ENCODE measurements around the gene SLC23A1. TPM values are rescaled to one million over a fixed set of nuclear protein-coding genes. Genes with fewer than 3 reads are reported as not detected.
"Not testable (repeated sequence)": the region's sequence is repeated elsewhere in the genome, so short reads cannot be mapped to it uniquely, and the experiment has no call there.

The SLC23A1 gene
- polyA plus RNA-seq (ENCODE audit: insufficient read length in 10 of 10) = under 1 TPM; 0.09 to 0.69 (median 0.31) TPM
- long read RNA-seq, donor 1 = 0 reads
- long read RNA-seq, donor 2 = 0 reads
- long read RNA-seq, donor 3 = 0 reads
- long read RNA-seq, donor 4 = 0 reads
- long read RNA-seq, donor 5, partial matches to known transcripts = 0 of 1 reads
- long read RNA-seq, donor 5, other reads (novel, unspliced or antisense) = 0 of 1 reads
- long read RNA-seq, donor 6 = 0 reads
- long read RNA-seq, donor 7 = 0 reads
- long read RNA-seq, donor 8 = 0 reads
- long read RNA-seq, donor 9 = 0 reads

- DNase-seq = no peak
Measured at GRCh38 chr5:139383275-139383992, at the start of gene SLC23A1. Gene SLC23A1, minus strand, starts transcription at chr5:139383297. Its CDS starts 44 bp downstream, at chr5:139383253.

GRCh38 chr5:139431706-139432105, 48.6 kb upstream of the SLC23A1 start:
- DNase-seq = no peak

GRCh38 chr5:139430015-139430414, 46.9 kb upstream of the SLC23A1 start:
- no peak for DNase-seq

GRCh38 chr5:139426203-139426885, 43.2 kb upstream of the SLC23A1 start:
- DNase-seq = no peak

- DNase-seq = no peak
Measured at GRCh38 chr5:139425497-139425896, 42.4 kb upstream of the SLC23A1 start.

DNA sequence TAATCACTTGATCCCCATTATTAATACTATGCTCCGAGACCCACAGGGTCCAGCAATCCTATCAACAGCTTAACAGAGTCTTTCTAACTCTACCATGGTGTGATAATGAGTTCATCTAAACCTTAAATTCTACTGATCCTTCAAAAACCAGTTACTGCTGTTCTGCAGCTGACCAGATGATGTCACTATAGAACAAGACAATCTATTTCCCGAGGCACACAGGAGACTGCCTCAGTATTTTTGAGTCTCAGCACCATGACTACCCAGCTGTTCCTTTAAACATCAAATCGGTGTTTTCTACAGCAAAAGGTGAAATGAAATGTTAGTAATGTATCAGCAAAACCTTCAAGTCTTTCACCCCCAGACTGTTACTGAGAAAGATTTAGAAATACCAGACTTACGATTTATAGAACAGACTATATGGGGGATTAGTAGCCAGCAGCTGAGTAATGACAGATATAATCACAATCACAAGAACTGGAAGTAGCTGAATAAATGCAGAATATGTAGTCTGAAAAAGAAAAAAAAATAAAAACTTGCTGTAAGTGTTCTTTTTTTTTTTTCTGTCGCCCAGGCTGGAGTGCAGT, 39.3 kb upstream of the SLC23A1 start:
- peak; percentile 68 to 86 (median 75) for DNase-seq

DNA sequence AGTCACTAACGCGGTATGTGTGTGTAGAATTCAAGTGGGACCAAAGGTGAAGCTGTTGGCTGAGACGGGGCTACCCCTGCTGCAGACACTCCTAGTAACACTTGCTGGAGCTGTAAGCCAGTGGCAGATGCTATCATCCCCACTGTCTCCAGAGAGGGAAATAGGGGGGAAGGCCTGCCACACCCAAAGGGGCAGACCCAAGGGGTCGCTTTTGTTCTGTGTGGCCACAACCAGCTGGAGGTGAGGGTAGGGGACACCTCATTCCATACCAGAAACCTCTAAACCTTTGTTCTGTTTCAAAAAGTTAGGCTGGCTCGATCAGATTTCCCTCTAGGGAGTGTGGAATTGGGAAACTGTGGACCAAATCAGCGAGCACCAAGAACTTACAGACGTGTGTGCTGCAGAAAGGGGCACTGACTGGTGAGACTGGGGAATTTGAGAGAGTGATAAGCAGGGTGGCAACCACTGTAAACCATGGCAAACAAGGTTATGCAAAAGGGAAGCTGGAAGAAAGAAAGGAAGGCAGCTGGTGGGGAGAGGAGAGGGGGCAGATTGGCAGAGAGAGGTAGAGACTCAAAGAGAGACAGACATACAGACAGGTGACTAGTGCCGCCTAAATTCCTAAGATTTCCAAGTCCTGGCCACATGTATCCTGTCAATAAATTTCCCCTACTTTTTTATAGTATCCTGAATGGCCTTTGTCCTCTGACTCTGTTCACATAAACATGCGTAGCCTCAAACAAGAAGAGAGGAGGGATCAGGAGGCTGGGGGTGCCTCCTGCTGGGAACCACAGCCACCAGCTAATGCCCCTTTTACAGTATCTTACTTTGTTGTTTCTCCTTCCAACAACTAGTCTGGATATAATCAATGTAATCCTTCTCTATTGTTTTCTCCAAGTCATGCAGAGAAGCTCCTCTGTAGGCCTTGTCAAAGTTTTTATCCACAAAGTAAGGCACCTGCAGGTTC, 36.4 kb upstream of the SLC23A1 start:
- no peak for DNase-seq

GRCh38 chr5:139418793-139419192, 35.7 kb upstream of the SLC23A1 start:
- no peak for DNase-seq

- DNase-seq = peak in 2 of 3 donors; percentile 45 to 65
Measured at GRCh38 chr5:139417214-139417613, 34.1 kb upstream of the SLC23A1 start.

DNA sequence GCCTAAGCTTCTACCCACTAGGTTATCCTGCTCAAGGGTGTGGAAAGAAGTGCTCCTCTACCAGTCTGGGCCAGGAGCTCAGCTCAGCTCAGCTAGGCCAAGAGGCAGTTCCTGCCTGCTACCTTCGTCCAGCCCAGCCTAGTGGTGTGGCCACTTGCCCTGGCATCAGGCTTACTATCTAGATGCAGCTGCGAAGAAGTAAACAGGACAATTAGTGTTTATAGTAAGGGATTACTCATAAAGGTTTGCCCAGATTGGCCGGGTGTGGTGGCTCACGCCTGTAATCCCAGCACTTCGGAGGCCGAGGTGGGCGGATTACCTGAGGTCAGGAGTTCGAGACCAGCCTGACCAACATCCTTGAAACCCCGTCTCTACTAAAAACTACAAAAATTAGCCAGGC, 33.6 kb upstream of the SLC23A1 start:
- no peak for DNase-seq

DNA sequence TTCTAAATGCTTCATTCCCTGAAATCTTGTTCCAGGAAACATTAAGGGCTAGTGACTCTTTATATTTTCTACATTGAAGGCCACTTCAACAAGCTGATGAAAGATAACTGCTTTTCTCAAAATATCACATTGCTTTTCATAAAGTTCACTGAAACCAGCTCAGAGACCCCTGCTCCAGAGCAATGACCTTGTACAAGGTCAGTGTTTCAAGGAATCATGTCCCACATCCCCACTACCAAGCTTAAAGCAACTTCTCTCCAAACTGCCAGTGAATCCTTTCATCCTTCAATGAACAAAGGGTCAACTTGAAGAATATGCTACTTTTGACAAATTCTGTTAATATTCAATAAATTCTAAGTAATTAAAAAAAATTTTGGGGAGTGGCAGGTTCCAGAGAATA, 32.8 kb upstream of the SLC23A1 start:
- no peak for DNase-seq

GRCh38 chr5:139415221-139415861, 32.2 kb upstream of the SLC23A1 start:
- peak in 1 of 3 donors; percentile 39 for DNase-seq

GRCh38 chr5:139414581-139415130, 31.6 kb upstream of the SLC23A1 start:
- peak; percentile 47 to 71 (median 69) for DNase-seq

- DNase-seq = no peak
Measured at GRCh38 chr5:139413963-139414362, 30.9 kb upstream of the SLC23A1 start.

- no peak for DNase-seq
Measured at GRCh38 chr5:139413153-139413552, 30.1 kb upstream of the SLC23A1 start.

DNA sequence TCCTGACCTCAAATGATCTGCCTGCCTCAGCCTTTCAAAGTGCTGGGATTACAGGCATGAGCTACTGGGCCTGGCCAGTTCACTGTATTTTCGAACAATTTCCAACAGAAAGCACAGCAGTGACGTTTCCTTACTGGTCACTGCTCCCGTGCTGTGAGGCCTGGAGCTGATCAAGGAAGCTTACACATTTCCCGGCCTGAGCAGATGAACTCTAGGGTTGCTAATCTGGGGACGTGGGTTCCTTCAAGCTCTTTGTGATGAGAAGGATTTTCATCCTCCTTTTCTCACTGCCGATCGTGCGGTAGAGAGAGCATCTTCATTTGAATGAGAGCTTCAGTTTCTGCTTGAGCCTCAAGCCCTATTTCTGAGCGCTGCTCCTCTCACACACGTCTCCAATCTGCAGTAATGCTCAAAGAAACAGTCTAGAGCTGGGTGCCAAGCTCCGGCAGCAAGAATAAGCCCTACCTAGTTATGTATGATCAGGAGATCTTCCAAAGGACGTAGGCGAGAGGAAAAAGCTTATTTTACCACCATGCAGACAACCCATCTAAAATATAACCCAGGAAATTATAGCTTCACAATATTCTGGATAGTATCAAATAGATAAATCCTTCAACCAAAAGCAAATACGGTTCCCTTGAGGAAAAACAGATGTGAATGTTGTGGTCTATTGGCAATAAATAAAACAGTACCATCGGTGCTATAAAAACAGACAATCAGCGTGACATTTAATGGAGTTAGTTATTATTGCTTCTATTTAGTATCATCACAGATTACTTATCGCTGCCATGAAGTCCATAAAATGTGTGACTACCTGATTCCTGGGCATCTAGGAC, 28.1 kb upstream of the SLC23A1 start:
- DNase-seq = no peak

GRCh38 chr5:139410121-139410992, 27.3 kb upstream of the SLC23A1 start:
- DNase-seq = no peak

DNA sequence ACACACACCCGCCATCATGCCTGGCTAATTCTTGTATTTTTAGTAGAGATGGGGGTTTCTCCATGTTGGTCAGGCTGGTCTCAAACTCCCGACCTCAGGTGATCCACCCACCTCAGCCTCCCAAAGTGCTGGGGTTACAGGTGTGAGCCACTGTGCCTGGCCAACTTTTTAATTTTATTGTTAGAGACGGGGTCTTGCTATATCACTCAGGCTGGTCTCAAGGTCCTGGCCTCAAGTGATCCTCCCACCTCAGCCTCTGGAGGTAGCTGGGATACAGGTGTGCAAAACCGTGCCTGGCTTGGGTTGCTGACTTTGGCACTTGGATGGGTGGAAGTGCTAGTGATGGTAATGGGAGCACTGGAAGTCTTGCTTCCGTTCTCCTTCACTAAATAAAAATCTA, 26.0 kb upstream of the SLC23A1 start:
- not testable (repeated sequence) for DNase-seq
